ENCODE measurements around the gene SDHAF1.
A peak's percentile ranks its signal among the peaks of the same experiment; 100 is the strongest.

The SDHAF1 gene

DNA sequence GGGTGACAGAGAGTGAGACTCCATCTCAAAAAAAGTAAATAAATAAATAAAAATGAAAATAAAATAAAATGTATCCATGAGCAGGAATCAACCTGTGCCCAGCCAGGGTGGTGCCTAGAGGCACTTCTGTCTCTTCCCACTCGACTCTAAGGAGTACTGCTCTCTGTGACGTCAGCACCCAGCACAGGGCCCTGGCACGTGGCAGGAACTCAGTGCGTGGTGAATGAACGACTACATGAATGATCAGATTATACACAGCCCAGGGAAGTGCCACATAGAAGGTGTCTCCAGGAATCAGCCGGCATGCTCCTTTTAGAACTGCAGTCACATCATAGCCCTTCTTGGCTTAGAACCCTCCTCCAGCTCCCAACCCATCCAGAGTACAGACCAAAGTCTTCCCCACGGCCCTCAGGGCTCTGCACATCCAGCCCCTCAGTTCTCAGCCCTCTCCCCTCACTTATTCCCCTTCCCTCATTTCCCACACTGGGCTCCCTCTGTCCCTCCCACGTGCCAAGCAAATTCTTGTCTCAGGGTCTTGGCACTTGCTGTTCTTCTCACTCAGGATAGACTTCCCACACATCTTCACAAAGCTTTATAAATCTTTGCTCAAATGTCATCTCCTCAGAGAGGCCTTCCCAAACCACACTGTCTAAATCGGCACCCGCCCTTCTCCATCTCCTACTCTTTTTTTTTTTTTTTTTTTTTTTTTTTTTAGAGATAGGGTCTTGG lies 33.5 kb downstream of the SDHAF1 start:
- Histone ChIP-seq H2AFZ (ENCODE audit: low read depth) (no peak overlapping the region), H4K20me1 (ENCODE audit: insufficient read depth) (no peaks in the 10 kb centered on the region), H3K36me3 (ENCODE audit: insufficient read depth) (no peaks in the 10 kb centered on the region), H3K27ac (no peak overlapping the region), H3K4me3 (IDR thresholded peaks at IDR 0.05; ENCODE audit: insufficient read depth, low read depth, low read length) (no peak overlapping the region), H3K79me2 (ENCODE audit: insufficient read depth, low read depth) (no peaks in the 10 kb centered on the region), H3K27me3 (ENCODE audit: insufficient read depth, low read depth) (no peaks in the 10 kb centered on the region), H3K4me1 (ENCODE audit: low read depth, poor library complexity, severe bottlenecking) (no peaks in the 10 kb centered on the region), H3K9ac (no peak overlapping the region), H3K4me2 (no peak overlapping the region)
- TF ChIP-seq, protein P1, sequence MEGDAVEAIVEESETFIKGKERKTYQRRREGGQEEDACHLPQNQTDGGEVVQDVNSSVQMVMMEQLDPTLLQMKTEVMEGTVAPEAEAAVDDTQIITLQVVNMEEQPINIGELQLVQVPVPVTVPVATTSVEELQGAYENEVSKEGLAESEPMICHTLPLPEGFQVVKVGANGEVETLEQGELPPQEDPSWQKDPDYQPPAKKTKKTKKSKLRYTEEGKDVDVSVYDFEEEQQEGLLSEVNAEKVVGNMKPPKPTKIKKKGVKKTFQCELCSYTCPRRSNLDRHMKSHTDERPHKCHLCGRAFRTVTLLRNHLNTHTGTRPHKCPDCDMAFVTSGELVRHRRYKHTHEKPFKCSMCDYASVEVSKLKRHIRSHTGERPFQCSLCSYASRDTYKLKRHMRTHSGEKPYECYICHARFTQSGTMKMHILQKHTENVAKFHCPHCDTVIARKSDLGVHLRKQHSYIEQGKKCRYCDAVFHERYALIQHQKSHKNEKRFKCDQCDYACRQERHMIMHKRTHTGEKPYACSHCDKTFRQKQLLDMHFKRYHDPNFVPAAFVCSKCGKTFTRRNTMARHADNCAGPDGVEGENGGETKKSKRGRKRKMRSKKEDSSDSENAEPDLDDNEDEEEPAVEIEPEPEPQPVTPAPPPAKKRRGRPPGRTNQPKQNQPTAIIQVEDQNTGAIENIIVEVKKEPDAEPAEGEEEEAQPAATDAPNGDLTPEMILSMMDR (conservative IDR thresholded peaks at IDR 0.05; ENCODE audit: low read depth, low read length): no peak

DNA sequence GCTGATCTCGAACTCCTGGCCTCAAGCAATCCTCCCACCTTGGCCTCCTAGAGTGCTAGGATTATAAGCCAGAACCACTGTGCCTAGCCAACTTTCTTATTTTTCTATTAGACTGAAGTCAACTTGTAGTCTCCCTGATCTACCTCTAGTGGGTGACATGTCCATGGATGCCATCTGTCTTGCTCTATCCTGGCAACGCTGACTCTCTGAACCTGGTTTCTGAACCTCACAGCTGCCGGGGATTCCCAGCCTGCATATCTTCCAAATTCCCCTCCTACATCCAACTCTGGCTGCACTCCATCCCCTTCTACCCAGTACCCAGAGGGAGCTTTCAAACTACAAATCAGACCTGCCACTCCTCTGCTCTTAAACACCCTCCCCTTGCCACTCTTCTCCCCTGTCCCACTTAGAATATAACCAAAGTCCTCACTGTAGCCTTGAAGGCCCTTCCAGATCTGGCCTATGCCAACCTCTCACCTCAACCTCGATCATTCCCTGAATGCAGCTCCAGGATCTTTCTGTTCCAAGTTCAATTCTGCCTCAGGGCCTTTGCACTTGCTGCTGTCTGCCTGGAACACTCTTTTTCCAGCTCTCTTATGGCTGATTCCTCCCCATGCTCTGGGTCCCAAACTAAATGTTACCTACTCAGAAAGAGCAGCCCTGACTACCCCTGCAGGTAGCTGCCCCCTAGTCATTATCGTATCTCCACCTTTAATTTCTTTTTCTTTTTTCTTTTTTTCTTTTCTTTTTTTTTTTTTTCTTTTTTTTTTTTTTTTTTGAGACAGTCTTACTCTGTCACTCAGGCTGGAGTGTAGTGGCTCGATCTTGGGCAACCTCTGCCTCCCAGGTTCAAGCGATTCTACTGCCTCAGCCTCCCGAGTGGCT lies 35.5 kb downstream of the SDHAF1 start:
- TF ChIP-seq, protein P1 (conservative IDR thresholded peaks at IDR 0.05; ENCODE audit: low read depth, low read length): peak; percentile 34; the same call in 1 of the 2 replicates
- H3K4me2 ChIP-seq: no peak overlapping the region
- no peak overlapping the region for H2AFZ ChIP-seq (ENCODE audit: low read depth)
- no peaks in the 10 kb centered on the region for H3K27me3 ChIP-seq (ENCODE audit: insufficient read depth, low read depth)
- H3K4me1 ChIP-seq (ENCODE audit: low read depth, poor library complexity, severe bottlenecking): no peaks in the 10 kb centered on the region
- H3K4me3 ChIP-seq (IDR thresholded peaks at IDR 0.05; ENCODE audit: insufficient read depth, low read depth, low read length): no peak overlapping the region
- no peak overlapping the region for H3K9ac ChIP-seq
- H4K20me1 ChIP-seq (ENCODE audit: insufficient read depth): no peaks in the 10 kb centered on the region
- H3K36me3 ChIP-seq (ENCODE audit: insufficient read depth): no peaks in the 10 kb centered on the region
- H3K79me2 ChIP-seq (ENCODE audit: insufficient read depth, low read depth): no peaks in the 10 kb centered on the region
- H3K27ac ChIP-seq: peak overlapping the region; percentile 20; the same call in 1 of the 2 replicates

- no peaks in the 10 kb centered on the region for H3K79me2 ChIP-seq (ENCODE audit: insufficient read depth, low read depth)
- no peaks in the 10 kb centered on the region for H3K4me1 ChIP-seq (ENCODE audit: low read depth, poor library complexity, severe bottlenecking)
- no peaks in the 10 kb centered on the region for H4K20me1 ChIP-seq (ENCODE audit: insufficient read depth)
- TF ChIP-seq, protein P1 (conservative IDR thresholded peaks at IDR 0.05; ENCODE audit: low read depth, low read length): no peak
- H3K27me3 ChIP-seq (ENCODE audit: insufficient read depth, low read depth): no peaks in the 10 kb centered on the region
- H3K9ac ChIP-seq: no peak overlapping the region
- H3K36me3 ChIP-seq (ENCODE audit: insufficient read depth): no peaks in the 10 kb centered on the region
- no peak overlapping the region for H3K4me2 ChIP-seq
- H3K27ac ChIP-seq: no peak overlapping the region
- no peak overlapping the region for H3K4me3 ChIP-seq (IDR thresholded peaks at IDR 0.05; ENCODE audit: insufficient read depth, low read depth, low read length)
- no peak overlapping the region for H2AFZ ChIP-seq (ENCODE audit: low read depth)
Observed at GRCh38 chr19:36031308-36031707, 36.3 kb downstream of the SDHAF1 start.

GRCh38 chr19:36032251-36033104 lies 37.5 kb downstream of the SDHAF1 start, which contains the start of gene CLIP3:
Gene CLIP3 (minus strand): TSS chr19:36032873. CDS start chr19:36032357, 516 bp downstream.
- TF ChIP-seq, protein P1 (conservative IDR thresholded peaks at IDR 0.05; ENCODE audit: low read depth, low read length): no peak

More at GRCh38 chr19:36032251-36033104, 37.5 kb downstream of the SDHAF1 start, which contains the start of gene CLIP3:
- Histone ChIP-seq H4K20me1 (ENCODE audit: insufficient read depth) (no peaks in the 10 kb centered on the region), H3K4me1 (ENCODE audit: low read depth, poor library complexity, severe bottlenecking) (no peaks in the 10 kb centered on the region), H3K9ac (no peak within 1 kb of the TSS), H3K4me3 (IDR thresholded peaks at IDR 0.05; ENCODE audit: insufficient read depth, low read depth, low read length) (no peak within 1 kb of the TSS), H3K27me3 (ENCODE audit: insufficient read depth, low read depth) (no peaks in the 10 kb centered on the region), H2AFZ (ENCODE audit: low read depth) (no peak within 1 kb of the TSS), H3K27ac (no peak within 1 kb of the TSS), H3K79me2 (ENCODE audit: insufficient read depth, low read depth) (no peaks in the 10 kb centered on the region), H3K4me2 (no peak within 1 kb of the TSS), H3K36me3 (ENCODE audit: insufficient read depth) (no peaks in the 10 kb centered on the region)
